Hematopoietic multipotent progenitor cell treated with erythropoietin and hydrocortisone succinate and interleukin-3 and kit ligand, for 6 days (in vitro differentiated cells): ENCODE measurements around the gene TPST2.

Experiments used
- DNase-seq: peaks from one replicate; pipeline ENCODE4 v3.0.0-alpha.2; 2015

TPST2 gene

DNA sequence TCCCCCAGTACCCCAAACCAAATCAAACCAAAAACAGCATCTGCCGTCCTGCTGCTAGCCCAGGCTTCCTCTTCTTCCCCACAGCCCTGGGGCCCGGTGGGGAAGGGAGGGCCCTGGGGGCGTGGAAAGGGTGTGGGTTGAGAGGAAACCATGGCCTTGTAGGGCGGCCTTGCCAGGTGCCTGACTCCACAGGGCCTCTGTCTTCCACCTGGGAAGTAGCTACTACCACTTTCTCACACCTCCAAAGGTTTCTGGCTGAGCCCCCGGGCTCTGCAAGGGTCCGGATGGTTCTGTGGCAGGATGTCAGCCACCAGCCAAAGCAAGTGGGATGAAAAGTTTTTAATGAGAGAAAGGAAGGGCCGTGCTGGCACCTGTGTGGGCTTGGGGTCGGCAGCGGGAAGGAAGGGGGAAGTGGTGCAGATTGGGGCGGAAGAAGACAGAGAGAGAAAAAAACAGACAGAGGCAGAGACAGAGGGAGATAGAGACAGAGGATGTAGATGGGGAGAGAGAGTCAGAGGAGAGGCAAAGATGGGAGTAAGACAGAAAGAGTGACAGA, 10.5 kb downstream of the TPST2 start:
- peak; percentile 78 for DNase-seq

DNA sequence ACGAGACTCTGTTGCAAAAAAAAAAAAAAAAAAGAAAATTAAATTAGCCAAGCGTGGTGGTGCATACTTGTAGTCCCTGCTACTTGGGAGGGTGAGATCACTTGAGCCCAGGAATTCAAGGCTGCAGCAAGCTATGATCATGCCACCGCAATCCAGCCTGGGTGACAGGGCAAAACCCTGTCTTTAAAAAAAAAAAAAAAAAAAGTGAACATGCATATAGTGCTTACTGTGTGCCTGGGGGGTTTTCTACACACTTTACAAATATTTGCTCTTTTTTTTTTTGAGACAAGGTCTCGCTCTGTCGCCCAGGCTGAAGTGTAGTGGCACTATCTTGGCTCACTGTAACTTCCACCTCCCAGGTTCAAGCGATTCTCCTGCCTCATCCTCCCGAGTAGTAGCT, 12.9 kb downstream of the TPST2 start:
- no peak for DNase-seq

DNA sequence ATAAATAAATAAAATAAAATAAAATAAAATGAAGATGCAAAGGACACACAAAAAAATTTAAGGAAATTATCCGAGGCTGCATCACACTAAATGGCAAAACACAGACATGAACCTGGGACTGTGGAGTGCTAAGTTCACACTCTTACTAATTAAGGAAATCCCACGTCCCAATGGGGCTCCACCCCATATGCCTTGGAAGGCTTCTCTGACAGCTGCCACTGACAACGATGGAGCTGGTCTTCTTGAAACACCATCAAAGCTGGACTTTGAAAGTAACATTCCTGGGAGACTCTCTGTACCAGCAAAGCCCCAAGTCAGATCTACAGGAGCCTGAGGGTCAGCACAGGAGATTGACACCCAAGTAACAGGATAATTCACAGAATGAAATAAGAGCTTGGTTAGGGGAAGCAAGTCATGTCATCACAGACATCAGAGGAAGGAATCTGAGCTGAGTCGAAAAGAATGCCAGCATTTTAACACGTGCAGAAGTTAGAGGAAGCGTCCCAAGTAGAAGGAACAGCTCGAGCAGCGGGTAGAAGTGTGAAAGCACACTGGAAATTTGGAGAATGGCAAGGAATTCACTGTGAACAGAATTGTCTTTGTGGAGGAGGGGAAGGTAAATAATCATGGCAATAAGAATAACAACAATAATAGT, 13.8 kb downstream of the TPST2 start:
- DNase-seq: no peak

DNA sequence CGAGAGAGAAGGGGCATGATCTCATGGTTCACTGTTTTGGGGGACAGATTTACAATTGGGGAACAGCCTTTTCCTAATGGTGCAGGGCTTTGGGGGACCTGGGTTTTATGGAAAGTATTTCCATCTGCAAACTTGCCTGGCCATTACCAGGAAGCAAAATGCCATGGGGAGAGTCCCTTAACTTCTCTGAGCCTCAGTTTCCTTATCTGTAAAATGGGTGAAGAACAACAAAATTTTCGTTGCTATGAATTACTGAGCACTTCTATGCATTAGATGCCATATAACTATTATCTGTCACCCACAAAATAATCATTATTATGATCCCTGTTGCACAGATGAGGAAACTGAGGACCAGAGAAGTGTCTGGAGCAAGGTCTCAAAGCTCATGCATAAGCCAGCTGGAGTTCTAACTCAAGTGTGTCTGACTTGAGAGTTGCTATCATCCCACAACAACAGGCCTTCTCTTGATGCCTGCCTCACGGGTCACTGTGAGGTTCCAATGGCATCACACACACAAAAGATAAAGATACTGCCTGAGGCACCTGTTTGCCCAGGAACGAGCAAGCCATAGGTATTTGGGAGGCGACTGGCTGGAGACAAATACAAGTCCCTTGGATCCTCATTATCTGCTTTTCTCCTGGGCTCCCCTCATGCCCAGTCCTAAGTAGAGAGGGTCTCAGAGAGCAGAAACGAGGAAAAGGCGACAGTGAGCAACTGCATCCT, 15.8 kb downstream of the TPST2 start:
- no peak for DNase-seq

DNA sequence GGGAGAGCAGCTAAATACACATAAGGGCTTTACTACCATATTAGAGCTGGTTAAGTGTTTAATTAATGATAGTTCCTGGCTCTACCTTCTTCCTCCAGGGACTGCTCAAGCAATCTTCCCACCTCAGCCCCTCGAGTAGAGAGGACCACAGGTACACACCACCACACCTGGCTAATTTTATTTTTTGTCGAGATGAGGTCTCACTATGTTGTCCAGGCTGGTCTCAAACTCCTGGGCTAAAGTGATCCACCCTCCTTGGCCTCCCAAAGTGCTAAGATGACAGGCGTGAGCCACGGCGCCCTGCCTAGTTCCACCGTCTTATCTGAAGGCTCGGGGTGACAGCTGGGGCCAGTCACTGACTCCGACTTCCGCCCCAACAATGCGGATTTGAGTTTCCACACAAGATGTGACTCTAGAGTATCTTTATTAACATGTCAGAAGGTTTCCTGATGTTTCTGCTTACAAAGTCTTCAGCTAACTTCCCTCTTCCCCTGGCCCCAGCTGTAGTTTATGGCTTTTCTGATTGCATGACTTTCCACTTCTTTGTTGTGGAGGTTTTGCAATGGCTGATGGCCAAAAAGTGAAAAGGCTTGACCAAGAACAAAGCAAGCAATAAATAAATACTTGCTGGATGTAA, 16.8 kb downstream of the TPST2 start:
- DNase-seq: peak; percentile 94

DNA sequence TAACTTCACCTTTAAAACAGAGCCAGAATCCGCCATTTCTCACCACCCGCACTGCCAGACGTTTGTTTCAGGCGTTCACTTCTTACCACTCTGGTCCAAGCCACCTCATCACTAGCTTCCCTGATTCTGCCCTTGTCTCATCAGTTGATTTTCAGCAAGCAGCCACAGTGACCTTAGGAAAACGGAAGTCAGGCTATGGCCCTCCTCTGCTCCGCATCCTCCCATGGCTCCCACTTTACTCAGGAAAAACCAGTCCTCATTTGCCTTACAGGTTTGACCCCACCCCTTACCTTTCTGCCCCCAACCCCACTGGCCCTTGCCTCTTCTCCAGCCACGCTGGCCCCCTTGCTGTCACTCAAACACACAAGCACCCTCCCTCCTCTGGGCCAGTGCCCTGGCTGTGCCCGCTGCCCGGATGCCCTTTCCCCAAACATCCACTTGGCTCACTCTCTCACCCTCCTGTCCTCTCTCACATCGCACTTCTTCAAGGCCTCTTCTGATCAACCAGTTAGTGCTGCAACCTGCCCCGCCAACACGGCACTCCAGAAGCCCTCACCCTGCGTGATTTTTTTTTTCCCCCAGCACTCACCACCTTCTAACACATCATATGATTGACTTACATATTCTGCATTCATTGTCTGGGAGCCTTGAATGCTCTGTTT, 18.9 kb downstream of the TPST2 start:
- no peak for DNase-seq

DNA sequence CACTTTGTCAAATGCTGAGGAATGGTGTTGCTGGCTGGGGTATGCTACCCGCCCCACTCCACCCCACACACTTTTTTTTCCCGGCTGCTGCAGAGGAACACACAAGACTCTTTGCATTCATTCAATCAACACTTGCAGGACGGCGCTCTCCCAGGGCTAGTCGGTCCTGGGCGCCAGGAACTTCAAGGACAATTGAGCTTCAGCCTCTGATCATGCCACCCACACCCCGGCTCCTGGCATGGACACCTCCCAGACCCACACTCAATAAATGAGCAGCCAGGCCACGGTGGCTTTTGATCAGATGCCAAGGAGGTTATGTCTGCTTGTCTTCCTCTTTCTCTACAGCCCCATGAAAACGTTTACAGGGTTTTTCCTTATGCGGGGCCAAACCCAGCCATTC, 19.8 kb downstream of the TPST2 start:
- peak; percentile 62 for DNase-seq

DNA sequence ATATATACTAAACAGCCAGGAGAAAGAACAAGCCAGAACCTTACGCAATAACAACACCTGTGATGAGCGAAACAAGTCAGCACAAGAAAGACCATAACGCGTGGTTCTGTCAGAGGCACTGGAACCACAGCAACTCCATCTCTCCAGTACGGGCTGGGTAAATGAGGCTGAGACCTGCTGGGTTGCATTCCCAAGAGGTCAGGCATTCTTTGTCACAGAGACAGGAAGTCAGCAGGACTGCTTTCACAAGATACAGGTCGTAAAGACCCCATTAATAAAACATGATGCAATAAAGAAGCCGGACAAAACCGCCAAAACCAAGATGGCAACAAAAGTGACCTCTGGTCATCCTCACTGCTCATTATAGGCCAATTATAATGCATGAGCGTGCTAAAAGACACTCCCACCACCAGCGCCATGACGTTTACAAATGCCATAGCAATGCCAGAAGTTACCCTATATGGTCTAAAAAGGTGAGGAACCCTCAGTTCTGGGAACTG, 21.7 kb downstream of the TPST2 start:
- DNase-seq: no peak

DNA sequence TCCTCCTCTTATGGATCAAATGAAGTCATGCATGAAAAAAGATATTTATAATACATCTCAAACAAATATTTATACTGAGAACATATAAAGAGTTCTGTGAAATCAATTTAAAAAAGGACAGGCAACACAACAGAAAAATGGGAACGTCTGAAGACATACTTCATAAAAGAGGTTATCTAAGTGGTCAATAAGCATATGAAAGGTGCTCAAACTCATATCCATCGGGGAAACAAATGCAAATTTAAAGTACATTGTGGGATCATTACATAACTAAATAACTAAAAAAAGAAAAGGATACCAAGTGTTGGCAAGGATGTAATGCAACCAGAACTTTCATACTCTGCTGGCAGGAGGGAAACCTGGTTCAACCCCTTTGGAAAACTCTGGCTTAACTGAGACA, 22.3 kb downstream of the TPST2 start:
- no peak for DNase-seq

DNA sequence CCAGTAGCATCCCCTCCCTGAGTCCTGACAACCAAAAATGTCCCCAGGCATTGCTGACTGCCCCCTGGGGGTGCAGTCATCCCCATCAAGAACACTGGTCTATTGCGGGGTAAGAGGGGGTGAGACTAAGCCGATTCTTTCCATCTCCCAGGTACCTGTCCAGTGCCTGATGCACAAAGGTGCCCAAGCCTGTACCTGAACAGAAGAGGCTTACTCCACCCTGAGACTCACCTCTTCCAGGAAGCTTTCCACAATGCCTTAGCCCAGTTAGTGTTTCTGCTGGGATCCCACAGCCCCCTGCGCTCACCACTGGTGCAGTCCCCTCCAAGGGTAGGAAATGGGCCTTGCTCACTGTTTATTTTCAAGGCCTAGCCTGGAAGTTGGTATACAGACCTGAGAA, 22.9 kb downstream of the TPST2 start:
- DNase-seq: no peak

DNA sequence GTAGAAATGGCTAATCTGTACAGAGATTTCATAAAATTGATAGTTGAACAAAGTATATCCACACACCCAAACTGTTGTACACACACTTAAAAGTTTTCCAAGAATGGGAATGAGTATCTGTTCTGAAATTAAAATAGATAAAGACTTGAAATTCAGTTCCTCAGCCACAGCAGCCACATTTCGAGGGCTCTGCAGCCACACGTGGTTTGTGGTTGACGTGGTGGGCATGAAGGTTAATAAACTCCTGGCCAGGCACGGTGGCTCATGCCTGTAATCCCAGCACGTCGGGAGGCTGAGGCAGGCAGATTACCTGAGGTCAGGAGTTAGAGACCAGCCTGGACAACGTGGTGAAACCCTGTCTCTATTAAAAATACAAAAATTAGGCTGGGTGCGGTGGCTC, 24.0 kb downstream of the TPST2 start:
- DNase-seq: no peak

DNA sequence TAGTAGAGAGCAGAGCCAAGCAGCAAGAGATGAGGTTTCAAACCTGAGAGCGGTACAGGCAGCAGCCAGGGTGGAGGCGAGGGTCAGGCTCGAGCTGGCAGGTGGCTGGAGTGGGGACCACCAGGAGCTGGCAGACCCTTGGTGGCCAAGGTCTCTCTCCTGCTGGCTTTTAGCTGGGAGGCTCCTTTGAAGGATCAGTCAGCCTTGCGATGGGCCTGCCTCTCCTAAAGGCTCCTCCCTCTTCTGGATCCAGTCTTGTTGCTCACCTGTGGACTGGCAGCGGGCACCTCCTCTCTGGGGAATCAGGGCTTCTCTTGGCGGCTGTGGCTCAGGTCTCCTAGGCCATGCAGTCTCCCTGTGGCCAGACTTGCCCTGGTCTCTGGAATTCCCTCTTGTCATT, 24.8 kb downstream of the TPST2 start:
- DNase-seq: no peak

DNA sequence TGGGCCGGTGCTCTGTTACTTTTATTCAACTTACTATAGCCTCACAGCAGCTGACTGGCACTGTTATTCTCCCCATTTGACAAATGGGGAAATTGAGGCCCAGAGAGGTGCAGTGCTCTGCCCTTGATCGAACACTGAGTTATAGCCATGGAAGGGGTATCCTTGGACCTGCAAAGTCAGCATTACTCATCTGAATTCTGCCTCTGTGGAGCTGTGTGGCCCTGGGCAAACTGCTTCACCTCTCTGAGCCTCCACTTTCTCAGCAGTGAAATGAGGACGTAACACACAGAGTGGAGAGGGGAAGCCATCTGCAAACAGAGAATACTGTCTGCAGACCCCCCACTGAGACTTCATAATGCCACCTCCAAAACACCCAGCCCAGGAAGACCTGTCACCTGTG, 25.3 kb downstream of the TPST2 start:
- DNase-seq: no peak

DNA sequence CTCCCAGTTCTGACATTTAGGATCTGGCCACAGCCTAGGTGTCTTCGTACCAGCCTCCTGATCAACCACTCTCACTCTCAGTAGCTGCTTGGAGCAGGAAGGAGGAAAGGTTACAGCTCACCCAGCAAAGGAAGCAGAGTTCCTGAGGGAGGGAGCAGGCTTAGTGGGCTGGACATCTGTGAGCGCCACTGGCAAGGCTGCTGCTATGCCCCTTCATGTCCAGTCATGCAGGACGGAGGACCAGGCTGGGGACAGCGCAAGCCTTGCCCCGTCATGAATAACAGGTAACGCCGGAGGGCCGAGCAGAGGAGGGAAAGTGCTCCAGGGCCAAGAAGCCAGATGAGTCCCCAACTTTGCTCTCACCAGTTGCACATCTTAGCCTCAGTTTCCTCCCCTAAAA, 25.8 kb downstream of the TPST2 start:
- DNase-seq: no peak

DNA sequence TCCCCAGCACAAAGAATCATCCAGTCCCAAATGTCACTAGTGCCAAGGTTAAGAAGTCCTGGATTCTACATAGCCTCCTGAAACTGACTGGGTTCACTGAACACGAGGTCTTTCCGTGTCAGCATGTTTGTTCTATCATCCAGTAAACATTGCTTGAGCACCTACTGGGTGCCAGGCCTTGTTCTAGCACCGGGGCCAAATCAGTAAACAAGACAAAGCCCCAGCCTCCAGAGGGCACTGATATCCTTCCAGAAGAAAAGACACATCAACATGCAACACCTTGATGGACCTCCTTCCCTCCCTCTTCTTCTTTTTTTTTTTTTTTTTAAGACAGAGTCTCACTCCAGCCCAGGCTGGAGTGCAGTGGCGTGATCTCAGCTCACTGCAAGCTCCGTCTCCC, 26.9 kb downstream of the TPST2 start:
- DNase-seq: peak; percentile 45

DNA sequence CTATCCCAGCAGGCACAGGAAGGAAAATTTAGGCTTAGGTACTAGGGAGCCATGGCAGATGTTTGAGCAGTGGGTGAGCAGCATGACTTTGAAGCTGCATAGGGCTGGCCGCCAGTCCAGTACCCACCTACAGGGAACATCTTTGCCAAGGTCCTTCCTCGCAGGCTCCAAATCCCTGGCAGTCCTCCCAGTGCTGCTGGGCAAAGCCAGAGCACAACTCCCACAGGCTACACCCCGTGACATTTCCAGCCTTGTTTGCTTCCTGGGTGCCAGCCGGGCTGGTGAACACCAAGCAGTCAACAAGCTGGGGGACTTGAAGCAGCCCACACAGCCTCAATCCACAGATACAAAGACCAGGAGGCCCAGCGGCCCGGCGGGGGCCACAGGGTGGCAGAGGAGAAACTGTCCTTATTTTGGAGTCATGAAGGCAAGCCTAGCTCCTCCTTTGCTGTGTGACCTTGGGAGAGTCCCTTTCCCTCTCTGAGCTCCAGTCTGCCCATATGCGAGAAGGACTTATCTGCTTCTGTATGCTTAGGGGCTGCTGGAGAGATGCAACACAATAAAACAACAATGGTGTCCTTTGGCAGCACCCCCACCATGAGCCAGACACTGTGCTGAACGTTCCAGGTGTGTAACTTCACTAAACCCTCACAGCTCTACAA, 28.0 kb downstream of the TPST2 start:
- no peak for DNase-seq

DNA sequence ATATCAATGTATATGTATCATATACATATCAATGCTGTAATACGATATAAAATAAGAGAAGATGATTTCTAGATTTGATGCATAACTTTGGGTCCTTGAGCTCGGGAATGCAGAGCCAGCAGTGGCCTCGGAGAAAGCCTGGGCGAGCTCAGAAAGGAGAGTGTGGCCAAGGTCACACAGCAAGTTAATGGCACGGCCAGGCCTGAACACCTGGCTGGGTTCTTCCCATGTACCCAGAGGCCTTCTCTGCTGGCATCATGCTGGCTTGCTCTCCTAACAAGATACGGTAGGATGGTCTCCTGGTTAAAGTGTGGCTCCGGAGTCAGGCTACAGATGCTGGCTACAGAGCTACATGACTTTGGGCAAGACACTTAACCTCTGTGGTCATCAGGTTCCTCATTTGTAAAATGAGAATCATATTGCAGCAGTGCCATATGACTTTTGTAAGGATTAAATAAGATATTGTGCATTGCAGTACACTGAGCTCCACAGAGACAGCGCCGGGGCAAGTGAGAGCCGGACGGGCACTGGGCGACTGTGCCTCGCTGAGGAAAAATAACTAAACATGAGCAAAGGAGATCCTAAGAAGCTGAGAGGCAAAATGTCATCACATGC, 29.9 kb downstream of the TPST2 start:
- peak; percentile 42 for DNase-seq

DNA sequence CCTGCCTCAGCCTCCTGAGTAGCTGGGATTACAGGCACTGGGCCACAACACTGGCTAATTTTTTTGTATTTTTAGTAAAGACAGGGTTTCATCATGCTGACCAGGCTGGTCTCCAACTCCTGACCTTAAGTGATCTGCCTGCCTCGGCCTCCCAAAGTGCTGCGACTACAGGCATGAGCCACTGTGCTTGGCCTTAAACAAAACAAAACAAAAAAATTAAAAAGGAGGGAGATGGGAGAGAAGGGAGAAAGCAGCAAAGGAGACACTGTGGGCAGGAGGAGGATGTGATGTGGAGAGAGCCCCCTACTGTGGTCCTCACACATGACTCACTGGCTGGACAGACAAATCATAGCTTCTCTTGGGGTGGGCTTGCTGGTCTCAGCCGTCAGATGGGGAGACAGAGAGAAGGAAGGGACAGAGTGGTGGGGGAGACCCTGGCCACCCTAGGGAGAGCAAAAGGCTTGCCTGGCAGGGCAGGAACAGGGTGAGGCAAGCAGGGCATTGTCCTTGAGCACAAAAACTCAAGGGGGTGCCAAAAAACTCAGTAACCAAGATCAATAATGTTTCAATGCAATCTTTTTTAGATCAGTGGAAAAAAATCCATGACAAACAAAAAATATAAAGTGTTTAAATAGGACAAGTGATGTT, 31.6 kb downstream of the TPST2 start:
- no peak for DNase-seq

DNA sequence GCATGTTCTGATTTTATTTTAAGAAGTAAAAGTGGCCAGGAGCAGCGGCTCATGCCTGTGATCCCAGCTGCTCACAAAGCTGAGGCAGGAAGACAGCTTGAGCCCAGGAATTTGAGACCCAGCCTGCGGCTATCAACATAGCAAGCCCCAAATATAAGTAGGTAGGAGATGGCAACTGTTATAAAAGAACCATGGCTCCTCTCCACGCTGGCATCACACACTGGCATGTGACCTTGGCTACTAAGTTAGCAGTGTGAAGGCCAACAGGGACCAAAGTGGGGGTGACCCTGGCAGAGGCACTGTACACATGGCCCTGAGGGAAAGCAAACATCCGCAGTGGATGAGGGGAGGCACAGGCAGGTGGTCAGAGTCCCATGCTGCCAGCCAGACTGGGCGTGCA, 33.0 kb downstream of the TPST2 start:
- no peak for DNase-seq

DNA sequence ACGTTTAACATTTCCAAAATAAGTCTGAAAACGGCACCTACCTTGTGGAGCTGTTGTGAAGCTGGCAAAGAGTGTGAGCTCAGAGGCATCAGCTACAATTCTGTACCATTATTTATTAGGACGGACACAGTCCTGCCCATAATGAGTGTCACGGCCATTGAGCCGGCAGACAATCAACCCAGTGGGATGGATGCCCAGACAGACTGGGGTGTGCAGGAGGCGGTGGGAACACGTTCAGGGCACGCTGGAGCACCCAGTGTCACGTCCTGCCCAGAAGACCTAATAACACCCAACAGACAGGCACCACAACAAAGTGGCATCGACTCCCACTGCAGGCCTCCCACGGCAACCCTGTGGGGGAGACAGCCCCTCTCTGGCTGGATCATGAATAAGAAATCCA, 34.5 kb downstream of the TPST2 start:
- no peak for DNase-seq

DNA sequence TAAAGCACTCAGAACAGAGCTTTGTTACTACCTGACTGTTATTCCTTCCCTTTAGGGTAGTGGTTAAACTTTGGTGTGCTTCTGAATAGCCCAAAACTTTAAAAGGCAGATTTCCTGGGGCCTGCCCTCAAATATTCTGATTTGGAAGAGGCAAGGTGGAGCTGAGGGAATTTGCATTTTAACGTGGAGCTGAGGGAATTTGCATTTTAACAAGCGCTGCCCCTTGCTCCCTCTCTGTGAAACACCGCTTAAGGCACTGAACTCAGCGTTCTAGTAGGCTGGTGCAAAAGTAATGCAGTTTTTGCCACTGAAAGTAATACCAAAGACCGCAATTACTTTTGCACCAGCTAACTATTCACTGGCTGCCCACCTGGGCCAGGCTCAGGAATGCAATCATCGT, 35.0 kb downstream of the TPST2 start:
- no peak for DNase-seq
